Loucy (cell line): ENCODE data around the gene DCLK3.

ENCODE experiments used
- H2AFZ ChIP-seq: fragments of 200-600 bp; sonication (generic); 2 replicates; pipeline ENCODE4 v1.6.0; 2016; ENCODE audit warnings: antibody characterized with exemption, mild to moderate bottlenecking, low read length, moderate library complexity
- H3F3A ChIP-seq: fragments of 200-600 bp; 2 replicates; pipeline ENCODE4 v1.6.0; 2016; ENCODE audit warnings: antibody characterized with exemption, low read depth, mild to moderate bottlenecking
- H3K27me3 ChIP-seq: fragments of 200-600 bp; sonication (generic); 2 replicates; pipeline ENCODE4 v1.6.1; 2014; ENCODE audit warnings: low read length, mild to moderate bottlenecking; ENCODE audit not compliant: insufficient read depth, poor library complexity, severe bottlenecking
- H3K36me3 ChIP-seq: fragments of 200-600 bp; sonication (generic); 2 replicates; pipeline ENCODE4 v1.6.1; 2016; ENCODE audit warnings: low read length; ENCODE audit not compliant: insufficient read depth
- H3K4me1 ChIP-seq: fragments of 200-600 bp; sonication (generic); 2 replicates; pipeline ENCODE4 v1.5.1; 2014; ENCODE audit warnings: low read length, mild to moderate bottlenecking; ENCODE audit not compliant: insufficient read depth, poor library complexity, severe bottlenecking
- H3K4me2 ChIP-seq: fragments of 200-600 bp; sonication (generic); 2 replicates; pipeline ENCODE4 v1.6.0; 2014; ENCODE audit warnings: antibody characterized with exemption, low read length, low read depth, mild to moderate bottlenecking; ENCODE audit not compliant: poor library complexity, severe bottlenecking
- H3K4me3 ChIP-seq: fragments of 200-600 bp; sonication (generic); 2 replicates; pipeline ENCODE4 v1.5.1; 2014; ENCODE audit warnings: low read length, mild to moderate bottlenecking, mixed read lengths; ENCODE audit not compliant: poor library complexity, severe bottlenecking
- H3K79me2 ChIP-seq: fragments of 200-600 bp; sonication (generic); 2 replicates; pipeline ENCODE4 v1.6.1; 2014; ENCODE audit warnings: low read length; ENCODE audit not compliant: insufficient read depth
- H3K9ac ChIP-seq: fragments of 200-600 bp; sonication (generic); 2 replicates; pipeline ENCODE4 v1.6.0; 2014; ENCODE audit warnings: mild to moderate bottlenecking, low read depth, low read length, moderate library complexity; ENCODE audit not compliant: poor library complexity, severe bottlenecking
- H3K9me2 ChIP-seq: fragments of 200-600 bp; sonication (generic); replicated peaks from 2 replicates; pipeline ENCODE4 v1.6.1; 2016; ENCODE audit warnings: low read depth, low read length, mixed read lengths
- H3K9me3 ChIP-seq: fragments of 200-600 bp; sonication (generic); 2 replicates; pipeline ENCODE4 v1.6.1; 2014; ENCODE audit warnings: mild to moderate bottlenecking, antibody characterized with exemption, low read length, low read depth; ENCODE audit not compliant: insufficient read depth
- H4K20me1 ChIP-seq: fragments of 200-600 bp; sonication (generic); 2 replicates; pipeline ENCODE4 v1.6.0; 2014; ENCODE audit warnings: antibody characterized with exemption, low read length, mild to moderate bottlenecking; ENCODE audit not compliant: insufficient read depth, poor library complexity, severe bottlenecking
- EZH2phosphoT487 ChIP-seq: fragments of 200-600 bp; IDR thresholded peaks from 2 replicates; pipeline ENCODE4 v1.6.1; 2018; ENCODE audit warnings: antibody characterized with exemption, mild to moderate bottlenecking, moderate library complexity, borderline replicate concordance
- TF ChIP-seq, protein P1 (sequence below): fragments of 200-600 bp; sonication (generic); conservative IDR thresholded peaks from 2 replicates; pipeline ENCODE4 v1.5.1; 2014; ENCODE audit warnings: mild to moderate bottlenecking, antibody characterized with exemption, low read length

The DCLK3 gene

DNA sequence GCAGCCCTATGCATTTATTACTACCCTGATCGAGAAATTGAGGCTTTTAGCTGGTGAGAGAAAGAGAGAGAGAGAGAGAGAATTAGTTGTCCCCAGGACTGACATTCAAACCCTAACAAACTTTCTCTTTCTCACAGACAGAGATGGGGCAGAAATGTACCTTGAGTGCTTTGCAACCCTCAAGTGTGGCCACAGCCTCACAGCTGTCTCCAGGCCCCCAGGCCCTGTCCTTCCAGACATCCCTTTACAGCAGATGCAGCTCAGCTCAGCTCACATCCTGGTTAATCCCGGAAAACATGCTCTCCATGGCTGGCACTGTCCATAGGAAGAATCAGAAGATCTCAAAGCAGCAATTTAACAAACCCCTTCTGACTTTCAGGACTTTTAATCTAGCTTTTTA, 67.6 kb downstream of the DCLK3 start:
- Histone ChIP-seq H2AFZ (no peak overlapping the region), H3K27me3 (no peaks in the 10 kb centered on the region), H3K4me3 (no peak overlapping the region), H3K9ac (no peak overlapping the region), H3K9me2 (no peaks in the 10 kb centered on the region), H3F3A (no peaks in the 10 kb centered on the region), H3K4me2 (no peak overlapping the region), H3K79me2 (no peaks in the 10 kb centered on the region), H3K9me3 (no peaks in the 10 kb centered on the region), H3K4me1 (no peaks in the 10 kb centered on the region), H4K20me1 (no peaks in the 10 kb centered on the region), H3K36me3 (no peaks in the 10 kb centered on the region)
- no peak for TF ChIP-seq EZH2phosphoT487
- TF ChIP-seq, protein P1, sequence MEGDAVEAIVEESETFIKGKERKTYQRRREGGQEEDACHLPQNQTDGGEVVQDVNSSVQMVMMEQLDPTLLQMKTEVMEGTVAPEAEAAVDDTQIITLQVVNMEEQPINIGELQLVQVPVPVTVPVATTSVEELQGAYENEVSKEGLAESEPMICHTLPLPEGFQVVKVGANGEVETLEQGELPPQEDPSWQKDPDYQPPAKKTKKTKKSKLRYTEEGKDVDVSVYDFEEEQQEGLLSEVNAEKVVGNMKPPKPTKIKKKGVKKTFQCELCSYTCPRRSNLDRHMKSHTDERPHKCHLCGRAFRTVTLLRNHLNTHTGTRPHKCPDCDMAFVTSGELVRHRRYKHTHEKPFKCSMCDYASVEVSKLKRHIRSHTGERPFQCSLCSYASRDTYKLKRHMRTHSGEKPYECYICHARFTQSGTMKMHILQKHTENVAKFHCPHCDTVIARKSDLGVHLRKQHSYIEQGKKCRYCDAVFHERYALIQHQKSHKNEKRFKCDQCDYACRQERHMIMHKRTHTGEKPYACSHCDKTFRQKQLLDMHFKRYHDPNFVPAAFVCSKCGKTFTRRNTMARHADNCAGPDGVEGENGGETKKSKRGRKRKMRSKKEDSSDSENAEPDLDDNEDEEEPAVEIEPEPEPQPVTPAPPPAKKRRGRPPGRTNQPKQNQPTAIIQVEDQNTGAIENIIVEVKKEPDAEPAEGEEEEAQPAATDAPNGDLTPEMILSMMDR = no peak

DNA sequence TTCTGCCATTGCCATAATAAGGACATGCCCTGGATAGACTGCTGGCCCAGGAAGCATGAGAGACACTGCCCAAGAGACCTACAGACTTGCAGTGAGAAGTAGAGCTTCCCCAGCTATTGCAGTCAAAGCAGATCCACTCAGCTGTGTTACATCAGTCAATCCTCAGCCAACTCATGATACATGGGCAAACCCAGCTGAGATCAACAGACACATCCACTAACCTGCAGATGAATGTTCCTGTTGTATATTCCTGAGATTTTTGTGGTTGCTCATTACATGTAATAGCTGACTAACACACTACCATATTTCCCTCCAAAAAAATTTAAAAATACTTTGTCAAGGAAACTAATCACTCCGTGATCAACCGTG, 68.6 kb downstream of the DCLK3 start:
- no peaks in the 10 kb centered on the region for H3K79me2 ChIP-seq
- H2AFZ ChIP-seq = no peak overlapping the region
- H3F3A ChIP-seq = no peaks in the 10 kb centered on the region
- H3K9ac ChIP-seq = no peak overlapping the region
- no peaks in the 10 kb centered on the region for H4K20me1 ChIP-seq
- no peaks in the 10 kb centered on the region for H3K27me3 ChIP-seq
- no peaks in the 10 kb centered on the region for H3K4me1 ChIP-seq
- TF ChIP-seq, protein P1 = no peak
- TF ChIP-seq EZH2phosphoT487 = no peak
- H3K9me3 ChIP-seq = no peaks in the 10 kb centered on the region
- no peak overlapping the region for H3K4me2 ChIP-seq
- no peak overlapping the region for H3K4me3 ChIP-seq
- no peaks in the 10 kb centered on the region for H3K9me2 ChIP-seq
- no peaks in the 10 kb centered on the region for H3K36me3 ChIP-seq

DNA sequence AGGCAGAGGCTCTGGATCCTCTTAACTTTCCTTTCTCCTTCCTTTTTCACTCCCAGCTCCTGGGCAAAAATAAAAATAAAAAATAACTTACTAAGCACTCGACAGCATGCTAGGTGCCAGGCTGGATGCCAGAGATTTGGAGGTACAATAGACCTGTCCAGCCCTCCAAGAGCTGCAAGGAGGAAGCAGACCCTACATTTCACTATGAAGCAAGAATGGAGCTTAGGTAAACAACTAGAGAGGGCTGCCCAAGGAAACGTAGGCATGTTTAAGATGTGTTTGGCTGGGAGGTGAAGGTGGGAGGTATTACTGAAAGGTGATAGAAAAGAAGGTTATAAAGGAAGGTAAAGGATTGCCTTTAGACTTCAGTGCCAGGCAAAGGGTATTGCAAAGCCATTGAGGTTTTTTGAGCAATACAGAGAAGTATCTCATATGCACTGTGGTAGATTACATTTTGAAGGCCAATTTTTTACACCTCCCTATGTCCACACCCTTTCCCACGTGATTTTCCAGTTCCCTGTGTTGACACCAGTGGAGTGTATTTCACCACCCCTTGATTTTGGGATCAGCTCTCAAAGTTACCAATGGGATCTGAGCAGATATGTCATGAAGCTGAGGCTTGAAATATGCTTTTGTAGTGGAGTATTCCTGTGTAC, 69.1 kb downstream of the DCLK3 start:
- Histone ChIP-seq H3K4me1 (no peaks in the 10 kb centered on the region), H3K27me3 (no peaks in the 10 kb centered on the region), H3K9me3 (no peaks in the 10 kb centered on the region), H3F3A (no peaks in the 10 kb centered on the region), H3K79me2 (no peaks in the 10 kb centered on the region), H3K36me3 (no peaks in the 10 kb centered on the region), H3K9ac (no peak overlapping the region), H3K4me3 (no peak overlapping the region), H4K20me1 (no peaks in the 10 kb centered on the region), H3K9me2 (no peaks in the 10 kb centered on the region), H3K4me2 (no peak overlapping the region), H2AFZ (no peak overlapping the region)
- TF ChIP-seq, protein P1 = no peak
- no peak for TF ChIP-seq EZH2phosphoT487
